Keratinocyte (primary cell): ENCODE measurements around the gene VDAC2. TPM values are rescaled to one million over a fixed set of nuclear protein-coding genes. Genes with fewer than 3 reads are reported as not detected.

ENCODE experiments used
- DNase-seq: peaks from one replicate; pipeline ENCODE4 v3.0.0-alpha.2; 2011; ENCODE audit warnings: low read depth, missing footprints, low spot score
- FAIRE-seq: peaks from 2 replicates; lab custom pipeline; 2011; peaks lifted over from hg19 to GRCh38; lab: Jason Lieb, UNC
- H2AFZ ChIP-seq: 2 replicates; pipeline ENCODE4 v1.6.0; 2012; ENCODE audit warnings: low read length, control low read depth, inconsistent platforms; ENCODE audit not compliant: control insufficient read depth
- H3K27ac ChIP-seq: 2 replicates; pipeline ENCODE4 v1.5.1; 2011; ENCODE audit warnings: low read length; ENCODE audit not compliant: control insufficient read depth, insufficient read depth
- H3K27me3 ChIP-seq: 3 replicates; pipeline ENCODE4 v1.6.0; 2011; ENCODE audit warnings: low read length; ENCODE audit not compliant: control insufficient read depth, insufficient read depth; ENCODE audit errors: extremely low read depth
- H3K36me3 ChIP-seq, 2 experiments: 2 replicates in 1 of 2; 3 replicates in 1 of 2; pipeline ENCODE4 v1.5.1; 2011; ENCODE audit warnings: low read length in 2 of 2, mild to moderate bottlenecking in 1 of 2; ENCODE audit not compliant: control insufficient read depth in 2 of 2, insufficient read depth in 2 of 2; ENCODE audit errors: extremely low read depth in 1 of 2
- H3K4me1 ChIP-seq: 3 replicates; pipeline ENCODE4 v1.5.1; 2011; ENCODE audit warnings: low read length; ENCODE audit not compliant: control insufficient read depth, insufficient read depth; ENCODE audit errors: extremely low read depth
- H3K4me2 ChIP-seq: 3 replicates; pipeline ENCODE4 v1.6.0; 2011; ENCODE audit warnings: low read depth, low read length; ENCODE audit not compliant: control insufficient read depth, insufficient read depth; ENCODE audit errors: extremely low read depth
- H3K4me3 ChIP-seq, 3 experiments: fragments of 200-600 bp in 1 of 3; sonication (generic) in 1 of 3; 2 replicates in 2 of 3; 3 replicates in 1 of 3; pipeline ENCODE4 v1.5.1; 2011 to 2016; ENCODE audit warnings: low read length in 3 of 3, mild to moderate bottlenecking in 3 of 3, control low read depth in 2 of 3, inconsistent platforms in 1 of 3, low read depth in 1 of 3, mixed read lengths in 1 of 3, mixed run types in 1 of 3, moderate library complexity in 1 of 3; ENCODE audit not compliant: control insufficient read depth in 2 of 3, insufficient read depth in 2 of 3; ENCODE audit errors: extremely low read depth in 1 of 3
- H3K79me2 ChIP-seq: 2 replicates; pipeline ENCODE4 v1.6.0; 2012; ENCODE audit warnings: low read length; ENCODE audit not compliant: control insufficient read depth, insufficient read depth
- H3K9ac ChIP-seq: 3 replicates; pipeline ENCODE4 v1.6.0; 2011; ENCODE audit warnings: low read length; ENCODE audit not compliant: control insufficient read depth, insufficient read depth; ENCODE audit errors: extremely low read depth
- H3K9me1 ChIP-seq: 3 replicates; pipeline ENCODE4 v1.6.0; 2011; ENCODE audit warnings: low read length; ENCODE audit not compliant: control insufficient read depth, insufficient read depth; ENCODE audit errors: extremely low read depth
- H3K9me3 ChIP-seq: 2 replicates; pipeline ENCODE4 v1.5.1; 2012; ENCODE audit warnings: low read depth, low read length; ENCODE audit not compliant: control insufficient read depth
- H4K20me1 ChIP-seq: 3 replicates; pipeline ENCODE4 v1.6.0; 2011; ENCODE audit warnings: low read length; ENCODE audit not compliant: control insufficient read depth, insufficient read depth; ENCODE audit errors: extremely low read depth
- CTCF ChIP-seq, 3 experiments: IDR thresholded peaks in 1 of 3; conservative IDR thresholded peaks in 1 of 3; optimal IDR thresholded peaks in 1 of 3; 2 replicates in 2 of 3; 3 replicates in 1 of 3; pipeline versions ENCODE3 to v1.5.1; 2011; ENCODE audit warnings: low read length in 3 of 3, mild to moderate bottlenecking in 3 of 3, moderate library complexity in 2 of 3, control low read depth in 1 of 3, inconsistent platforms in 1 of 3; ENCODE audit not compliant: insufficient read depth in 2 of 3; ENCODE audit errors: extremely low read depth in 1 of 3
- EZH2 ChIP-seq: IDR thresholded peaks from one replicate; pipeline ENCODE4 v1.6.1; 2012; ENCODE audit warnings: inconsistent platforms, mild to moderate bottlenecking, low read length, moderate library complexity
- dilution Hi-C: fragments of 300-500 bp; cut with MboI; formaldehyde crosslinking; loops from one replicate; pipeline ENCODE4 v1.7.0; 2020; ENCODE audit warnings: low sequenced_read_pairs; ENCODE audit not compliant: extremely low pct_ligation_motif_present
- polyA plus RNA-seq, 5 experiments: library from polyadenylated mRNA; depleted of rRNA in 3 of 5; stranded (reverse) in 3 of 5; stranded (forward) in 1 of 5; unstranded in 1 of 5; fragments of >200 nt; gene quantifications; 1 replicate in 1 of 5; 2 replicates in 3 of 5; 3 replicates in 1 of 5; pipeline versions ENCODE4 v1.2.1 to v1.2.3, GENCODE V29; 2011 to 2012; ENCODE audit warnings: missing spikeins in 2 of 5, low read depth in 1 of 5, low replicate concordance in 1 of 5

VDAC2 gene
- polyA plus RNA-seq, 1 donor (not counting 4 experiments of a cell fraction or from before 2014, with no cell fraction given), result 152 TPM

GRCh38 chr10:75166623-75166972, 44.0 kb upstream of the VDAC2 start:
- dilution Hi-C loops, result no loop called here
- no peak for DNase-seq
- H2AFZ ChIP-seq, result no peak overlapping the region

GRCh38 chr10:75168275-75168674, 42.3 kb upstream of the VDAC2 start:
- Histone ChIP-seq H3K27ac (no peak overlapping the region), H3K36me3 (peaks cover 0 to 3% of the 10 kb centered on the region in 2 experiments), H3K9me3 (no peaks in the 10 kb centered on the region), H2AFZ (no peak overlapping the region), H4K20me1 (no peaks in the 10 kb centered on the region), H3K9me1 (no peaks in the 10 kb centered on the region), H3K4me2 (no peak overlapping the region), H3K4me1 (no peaks in the 10 kb centered on the region), H3K79me2 (peaks cover 8% of the 10 kb centered on the region), H3K9ac (no peak overlapping the region), H3K4me3 (no peak overlapping the region), H3K27me3 (no peaks in the 10 kb centered on the region)
- DNase-seq (no peak), FAIRE-seq (no peak)
- no peak for TF ChIP-seq CTCF (optimal IDR thresholded peaks at IDR 0.05 in 1 of 3, IDR thresholded peaks at IDR 0.05 in 1 of 3, conservative IDR thresholded peaks at IDR 0.05 in 1 of 3; ENCODE audit: extremely low read depth in 1 of 3, insufficient read depth in 2 of 3, low read length in 3 of 3)
- TF ChIP-seq EZH2, result no peak
- dilution Hi-C loops, result no loop called here

More at GRCh38 chr10:75166623-75166972, 44.0 kb upstream of the VDAC2 start:
- no peak overlapping the region for H3K4me2 ChIP-seq
- no peak overlapping the region for H3K9ac ChIP-seq
- FAIRE-seq, result no peak
- H3K36me3 ChIP-seq, result peaks cover 0 to 3% of the 10 kb centered on the region in 2 experiments
- H4K20me1 ChIP-seq, result no peaks in the 10 kb centered on the region
- H3K27me3 ChIP-seq, result no peaks in the 10 kb centered on the region
- no peak for TF ChIP-seq CTCF (optimal IDR thresholded peaks at IDR 0.05 in 1 of 3, IDR thresholded peaks at IDR 0.05 in 1 of 3, conservative IDR thresholded peaks at IDR 0.05 in 1 of 3; ENCODE audit: extremely low read depth in 1 of 3, insufficient read depth in 2 of 3, low read length in 3 of 3)
- H3K4me3 ChIP-seq, result no peak overlapping the region
- H3K27ac ChIP-seq, result no peak overlapping the region
- H3K79me2 ChIP-seq, result peaks cover 8% of the 10 kb centered on the region
- no peaks in the 10 kb centered on the region for H3K9me1 ChIP-seq
- H3K4me1 ChIP-seq, result no peaks in the 10 kb centered on the region
- no peaks in the 10 kb centered on the region for H3K9me3 ChIP-seq
